ENCODE results near the gene CARS1.
A peak's percentile ranks its signal among the peaks of the same experiment; 100 is the strongest.

The CARS1 gene

DNA sequence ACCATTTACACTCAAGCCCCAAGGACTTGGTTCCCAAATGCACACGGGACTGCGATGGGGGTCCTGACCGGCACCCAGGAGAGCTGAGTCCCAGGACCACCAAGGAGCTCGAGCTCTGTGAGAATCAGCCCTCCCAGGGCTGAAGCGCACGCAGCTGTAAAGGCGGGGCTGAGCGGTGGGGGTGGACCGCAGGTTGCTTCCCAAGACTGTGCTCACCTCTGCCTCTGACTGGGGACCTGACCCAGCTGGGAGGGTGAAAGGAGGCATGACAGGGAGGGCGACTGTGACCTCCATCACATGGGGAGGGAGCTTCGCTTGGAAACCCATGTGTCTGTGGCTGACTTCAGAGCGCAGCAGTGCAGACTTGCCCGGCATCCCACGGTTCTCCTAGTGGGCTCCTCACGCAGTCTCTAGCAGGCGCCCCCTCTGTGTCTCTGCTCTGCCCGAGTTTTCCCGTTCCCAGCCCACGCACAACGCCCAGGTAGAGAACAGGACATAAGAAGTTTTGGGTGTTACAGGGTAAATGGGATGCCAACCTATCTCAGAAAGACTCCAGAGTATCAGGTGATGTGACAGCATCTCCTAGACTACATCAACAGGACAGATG, 49.7 kb downstream of the CARS1 start:
- DNase-seq, result no peak

DNA sequence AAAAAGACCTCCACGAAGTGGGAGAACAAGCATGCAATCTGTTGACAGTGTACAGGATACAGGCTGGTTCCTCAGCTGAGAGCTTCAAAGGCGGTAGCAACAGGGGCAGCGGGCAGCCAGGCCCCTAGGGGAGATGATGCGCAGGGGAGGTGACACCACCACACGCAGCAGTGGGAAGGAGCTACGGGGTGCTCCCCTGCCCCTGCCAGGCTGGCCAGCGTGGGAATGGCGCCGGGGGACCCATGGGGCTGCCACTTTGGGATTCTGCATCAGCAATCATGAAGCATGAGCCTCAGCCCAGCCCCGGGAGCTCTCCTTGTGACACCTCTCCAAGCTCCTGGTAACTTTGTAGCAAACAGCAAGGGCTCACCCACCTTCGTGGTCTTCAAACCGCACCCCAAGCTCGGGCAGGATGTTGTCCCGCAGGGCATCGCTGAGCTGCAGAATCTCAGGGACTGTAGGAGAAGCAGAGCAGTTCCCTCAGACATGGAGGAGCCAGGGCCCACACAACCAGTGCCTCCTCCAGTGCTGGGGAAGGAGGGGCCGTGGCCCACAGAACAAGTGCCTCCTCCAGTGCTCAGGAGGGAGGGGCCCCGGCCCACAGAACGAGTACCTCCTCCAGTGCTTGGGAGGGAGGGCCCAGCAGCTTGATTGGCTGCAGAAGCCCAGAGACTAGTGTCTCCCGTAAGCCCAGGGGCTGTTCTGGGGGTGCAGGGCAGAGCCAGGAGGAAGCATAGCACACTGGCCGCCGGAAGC, 50.5 kb downstream of the CARS1 start:
- DNase-seq, result no peak

DNA sequence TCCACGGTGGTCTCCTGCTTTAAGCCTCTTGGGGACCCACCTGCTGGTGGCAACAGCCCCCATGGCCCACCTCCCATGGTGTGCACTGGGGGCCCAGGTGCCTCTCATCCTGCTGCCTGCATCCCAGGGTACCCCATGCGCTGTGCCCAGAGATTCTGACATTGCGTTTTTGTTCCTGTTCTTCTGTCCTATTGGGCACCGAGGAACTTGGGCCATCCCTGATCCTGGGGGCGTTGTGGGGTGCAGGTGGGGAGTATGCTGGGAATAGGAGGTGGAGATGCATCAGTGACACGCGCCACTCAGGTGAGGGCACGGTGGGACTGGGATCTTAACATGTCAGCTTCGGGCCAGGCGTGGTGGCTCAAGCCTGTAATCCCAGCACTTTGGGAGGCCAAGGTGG, 52.7 kb downstream of the CARS1 start:
- no peak for DNase-seq

DNA sequence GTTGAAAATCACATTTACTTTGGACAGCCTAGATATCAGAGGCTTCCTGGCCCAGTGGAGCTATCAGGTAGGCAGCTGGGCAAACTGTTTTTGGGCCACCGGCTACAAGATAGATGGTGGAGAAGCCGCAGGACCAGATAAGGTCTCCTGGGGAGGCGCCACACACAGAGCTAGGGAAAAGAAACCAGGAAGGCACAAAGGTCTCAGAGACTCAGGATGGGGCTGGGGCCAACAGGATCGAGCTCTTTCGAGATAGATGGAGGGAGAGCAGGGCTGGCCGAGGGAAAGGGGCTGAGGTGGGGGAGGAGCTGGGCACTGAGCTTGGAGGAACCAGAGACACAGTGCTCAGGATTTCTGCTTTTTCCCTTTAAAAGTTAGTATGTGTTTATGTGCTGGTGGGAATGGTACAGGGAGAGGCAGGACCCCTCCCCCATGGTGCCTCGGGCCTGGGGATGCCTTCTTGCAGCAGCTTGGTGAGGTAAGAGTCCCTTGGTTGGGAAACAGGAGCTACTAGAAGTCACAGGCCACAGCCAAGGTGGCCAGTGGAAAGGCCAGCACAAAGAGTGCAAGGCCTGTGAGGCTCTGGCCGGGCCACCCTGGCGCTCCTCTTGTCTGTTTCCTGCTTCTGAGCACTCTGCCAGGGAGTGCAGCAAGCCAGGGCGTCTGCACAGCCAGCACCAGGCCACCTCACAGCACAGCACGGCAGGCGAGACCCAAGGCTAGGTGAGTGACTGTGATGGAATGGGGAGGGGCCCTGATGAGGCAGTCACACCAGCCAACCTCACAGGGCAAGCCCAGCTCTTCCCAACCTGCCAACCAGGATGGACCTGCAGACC, 53.6 kb downstream of the CARS1 start:
- DNase-seq, result no peak

DNA sequence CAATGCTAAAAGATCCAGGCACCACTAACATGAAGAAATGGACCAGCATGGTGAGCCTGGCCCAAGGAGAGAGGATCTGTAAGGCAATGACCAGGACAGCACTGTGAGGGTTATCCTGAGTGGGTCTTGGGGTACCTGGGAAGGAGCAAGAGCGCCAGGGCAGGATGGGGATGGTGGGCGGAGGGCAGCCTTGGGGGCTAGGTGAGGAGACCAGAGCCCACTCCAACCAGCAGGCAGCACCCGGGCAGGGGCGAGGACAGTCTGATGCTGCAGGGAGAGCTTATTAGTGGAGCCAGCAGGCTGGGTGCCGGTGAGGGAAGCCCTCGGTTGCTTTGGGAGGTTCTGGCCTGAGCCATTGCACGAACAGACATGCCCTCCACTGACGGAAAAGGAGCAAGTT, 54.4 kb downstream of the CARS1 start:
- DNase-seq, result no peak

DNA sequence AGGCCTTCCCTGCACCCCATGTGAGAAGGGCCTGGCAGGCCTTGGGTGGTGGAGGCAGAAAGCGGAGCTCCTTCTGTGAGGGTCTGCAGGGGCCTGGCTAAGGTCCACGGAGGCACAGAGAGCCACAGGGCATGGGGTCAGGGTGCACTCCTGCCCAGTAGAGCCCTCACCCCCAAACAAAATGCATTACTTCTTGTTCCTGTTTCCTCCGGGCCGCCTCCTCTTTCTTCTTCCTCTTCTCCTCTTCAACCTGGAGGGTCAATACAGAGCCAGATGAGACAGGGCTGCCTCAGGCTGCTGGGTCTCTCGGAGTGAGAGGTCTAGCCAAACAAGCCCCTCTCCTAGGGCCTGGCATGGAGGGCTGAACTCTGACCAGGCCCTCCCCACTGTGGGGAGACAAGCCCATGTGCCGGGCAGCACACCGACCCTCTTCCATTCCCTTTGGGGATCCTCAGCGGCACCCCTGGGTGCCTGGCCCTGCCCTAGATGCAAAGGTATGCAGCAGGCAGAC, 54.8 kb downstream of the CARS1 start:
- no peak for DNase-seq

DNA sequence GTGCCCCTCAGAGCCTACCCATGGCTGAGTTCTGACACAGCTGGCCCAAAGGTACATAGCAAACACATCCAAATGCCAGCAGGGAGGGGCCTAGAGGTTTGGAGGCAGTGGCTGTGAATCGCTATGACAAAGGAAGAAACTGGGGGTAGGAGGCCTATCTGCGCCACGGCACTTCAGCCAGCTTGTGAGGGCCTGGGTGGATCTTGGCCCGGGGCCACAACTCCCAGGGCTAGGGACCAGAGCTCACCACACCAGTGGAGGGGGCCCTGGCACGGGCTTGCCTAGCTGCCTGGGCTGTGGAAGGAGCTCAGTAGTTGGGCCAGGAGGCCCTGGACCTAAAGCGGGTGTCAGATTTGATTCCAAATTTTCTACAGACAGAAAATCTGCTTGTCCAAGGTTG, 55.7 kb downstream of the CARS1 start:
- DNase-seq, result no peak

DNA sequence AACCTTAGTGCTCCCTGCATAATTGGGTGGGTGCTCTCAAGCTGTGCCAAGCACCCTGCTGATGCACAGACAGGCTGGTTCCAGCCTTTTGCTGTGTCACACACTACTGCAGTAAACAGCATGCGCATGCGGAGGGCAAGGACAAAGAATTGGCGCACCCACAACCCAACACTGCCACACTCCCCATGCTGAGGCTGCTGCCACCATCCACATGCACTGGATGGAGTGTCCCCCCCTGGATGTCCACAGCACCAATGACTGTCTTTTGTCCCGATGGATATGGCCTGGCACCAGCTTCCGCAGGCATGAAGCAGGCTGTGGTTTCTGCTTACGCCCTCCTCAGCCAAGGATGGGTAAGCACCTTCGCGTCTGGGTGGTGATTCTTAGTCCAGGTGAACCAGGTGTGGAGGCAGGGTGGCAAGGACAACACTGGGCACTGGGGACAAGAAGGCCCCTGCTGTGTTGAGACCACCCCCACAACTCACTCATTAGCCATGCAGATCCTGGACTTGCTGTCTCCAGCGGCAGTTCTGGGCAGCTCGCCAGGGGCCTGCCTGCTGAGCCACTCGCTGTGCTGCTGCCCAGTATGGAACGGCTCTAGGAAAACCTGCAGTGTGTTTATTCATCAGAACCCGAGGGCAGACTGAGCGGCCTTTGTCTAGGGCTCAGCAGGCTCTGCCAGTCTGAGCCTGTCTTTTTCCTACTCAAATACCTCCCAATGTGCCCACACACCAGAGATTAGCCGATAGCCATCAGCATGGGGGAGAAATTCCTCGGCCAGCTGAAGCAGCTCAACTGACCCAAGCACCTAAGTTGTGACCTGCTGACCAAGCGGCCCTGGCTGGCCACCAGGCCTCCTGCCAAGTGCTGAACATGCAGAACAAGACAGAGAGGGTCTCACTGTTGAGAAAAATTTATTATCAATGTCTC, 56.9 kb downstream of the CARS1 start:
- peak; percentile 64 for DNase-seq

DNA sequence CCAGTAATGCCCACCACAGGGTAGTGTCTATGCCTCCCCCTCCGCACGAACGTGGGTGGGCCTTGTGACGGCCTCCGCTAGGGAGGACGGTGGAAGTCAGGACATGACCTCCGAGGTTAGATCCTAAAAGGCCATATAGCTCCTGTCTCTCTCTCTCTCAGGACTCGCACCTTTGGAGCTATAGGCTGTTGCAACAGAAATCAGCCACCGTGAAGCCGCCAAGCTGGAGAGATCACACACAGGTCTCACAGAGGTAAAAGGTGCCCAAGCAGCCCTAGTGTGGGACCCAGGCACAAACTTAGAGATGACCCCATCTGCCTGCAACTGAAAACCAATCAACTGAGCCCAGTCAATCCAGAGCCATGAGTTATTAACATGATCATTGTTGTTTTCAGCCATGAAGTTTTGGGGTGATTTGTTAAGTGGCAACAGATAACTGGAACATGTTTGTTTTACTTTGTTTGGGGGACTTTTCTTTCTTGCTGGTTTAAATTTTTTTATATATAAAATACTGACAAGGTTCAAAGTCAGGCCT, 57.7 kb downstream of the CARS1 start:
- no peak for DNase-seq

DNA sequence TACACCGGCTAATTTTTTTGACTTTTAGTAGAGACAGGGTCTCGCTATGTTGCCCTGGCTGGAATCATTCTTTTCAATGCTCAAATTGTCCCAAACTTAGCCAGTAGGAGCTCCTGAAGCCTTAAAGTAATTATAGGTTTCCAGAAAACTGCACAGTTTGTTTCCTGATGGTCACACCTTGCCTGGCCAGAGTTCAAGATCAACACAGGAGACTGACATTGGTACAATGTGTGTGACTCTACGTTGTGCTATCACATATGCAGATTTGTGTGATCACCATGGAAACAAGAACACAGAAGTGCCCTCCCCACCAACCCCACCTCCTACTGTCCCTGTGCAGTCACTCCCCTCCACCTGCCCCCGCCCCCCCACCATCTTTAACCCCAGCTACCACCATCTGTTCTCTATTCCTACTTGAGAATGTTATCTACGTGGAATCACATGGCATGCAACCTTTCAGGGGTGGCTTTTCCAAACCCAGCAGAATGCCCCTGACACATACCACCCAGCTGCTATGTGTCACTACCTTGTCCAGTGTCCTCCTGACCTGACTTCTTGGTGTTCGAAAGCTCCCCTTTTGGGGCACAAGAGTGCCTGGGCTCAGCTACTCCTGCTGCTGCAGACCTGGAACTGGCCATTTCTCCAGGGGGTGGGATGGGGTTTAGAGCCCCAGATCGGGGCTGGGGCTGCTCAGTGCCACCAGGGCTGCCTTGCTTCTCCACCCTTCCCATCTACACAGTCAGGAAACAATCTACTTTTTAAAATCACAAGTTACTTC, 59.0 kb downstream of the CARS1 start:
- DNase-seq, result no peak

DNA sequence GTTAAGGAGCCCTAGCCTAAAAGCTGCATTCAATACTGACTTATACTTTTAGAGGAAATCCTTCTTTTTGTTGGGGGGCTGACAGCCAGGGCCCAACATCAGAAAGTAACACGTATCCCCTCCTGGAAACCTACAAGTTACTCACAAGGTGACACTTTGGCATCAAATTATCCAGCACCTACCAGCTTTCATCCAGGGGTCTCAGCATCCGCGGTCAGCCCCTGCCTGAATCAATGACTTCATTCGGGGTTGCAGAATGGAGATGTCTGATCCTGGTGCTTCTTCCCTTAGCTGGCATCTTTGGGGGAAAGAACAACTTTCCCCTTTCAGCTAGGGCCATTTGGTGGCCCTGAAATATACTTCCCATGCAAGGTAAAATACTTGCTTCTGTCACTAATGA, 59.8 kb downstream of the CARS1 start:
- DNase-seq, result no peak

DNA sequence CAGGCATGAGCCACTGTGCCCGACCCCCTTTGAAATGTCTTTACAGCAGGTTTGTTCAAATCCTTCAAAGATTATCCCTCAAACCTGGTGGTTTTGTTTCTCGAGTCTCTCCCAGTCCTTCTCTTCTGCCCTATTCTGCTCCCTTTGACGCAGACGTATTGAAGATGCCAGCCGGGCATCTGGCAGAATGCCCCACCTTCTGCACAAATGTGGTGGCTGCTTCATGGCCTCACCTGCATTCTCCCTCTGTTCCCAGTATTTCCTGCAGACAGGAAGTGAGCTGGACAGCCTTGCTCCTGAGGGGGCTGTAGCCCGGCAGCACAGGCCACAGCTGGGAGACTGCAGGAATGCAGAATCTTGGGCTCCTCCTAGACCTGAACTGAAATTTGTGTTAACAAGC, 60.2 kb downstream of the CARS1 start:
- DNase-seq, result no peak

DNA sequence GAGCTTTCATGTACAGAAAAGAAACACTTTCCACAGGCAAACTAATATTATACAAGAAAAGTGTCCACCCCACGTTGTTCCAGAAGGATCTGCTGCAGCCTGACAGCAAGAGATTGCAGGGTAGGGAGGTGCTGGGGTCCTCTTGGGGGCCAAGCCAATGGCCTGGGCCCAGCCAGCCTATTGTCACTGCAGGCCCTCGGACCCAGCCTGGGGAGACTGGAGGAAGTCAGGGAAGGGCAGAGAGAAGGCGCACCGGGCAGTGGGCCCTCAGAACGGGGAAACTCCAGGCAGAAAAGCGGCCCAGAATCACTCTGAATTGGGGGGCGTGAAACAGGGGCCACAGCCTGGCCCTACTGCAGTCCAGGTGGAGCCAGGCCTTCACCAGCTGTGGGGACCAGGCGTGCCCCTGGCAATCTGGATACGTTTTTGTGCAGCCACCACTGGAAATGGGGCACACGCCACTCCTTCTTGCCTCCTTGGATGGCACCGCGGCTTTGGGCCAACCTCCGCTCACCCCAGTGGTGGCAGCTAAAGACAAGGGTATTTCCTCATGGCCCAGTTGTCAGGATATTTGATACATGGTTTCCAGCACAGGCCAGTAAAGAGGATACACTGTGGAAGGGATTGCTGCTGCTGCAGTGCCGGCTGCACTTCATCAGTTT, 61.2 kb downstream of the CARS1 start:
- DNase-seq, result no peak

DNA sequence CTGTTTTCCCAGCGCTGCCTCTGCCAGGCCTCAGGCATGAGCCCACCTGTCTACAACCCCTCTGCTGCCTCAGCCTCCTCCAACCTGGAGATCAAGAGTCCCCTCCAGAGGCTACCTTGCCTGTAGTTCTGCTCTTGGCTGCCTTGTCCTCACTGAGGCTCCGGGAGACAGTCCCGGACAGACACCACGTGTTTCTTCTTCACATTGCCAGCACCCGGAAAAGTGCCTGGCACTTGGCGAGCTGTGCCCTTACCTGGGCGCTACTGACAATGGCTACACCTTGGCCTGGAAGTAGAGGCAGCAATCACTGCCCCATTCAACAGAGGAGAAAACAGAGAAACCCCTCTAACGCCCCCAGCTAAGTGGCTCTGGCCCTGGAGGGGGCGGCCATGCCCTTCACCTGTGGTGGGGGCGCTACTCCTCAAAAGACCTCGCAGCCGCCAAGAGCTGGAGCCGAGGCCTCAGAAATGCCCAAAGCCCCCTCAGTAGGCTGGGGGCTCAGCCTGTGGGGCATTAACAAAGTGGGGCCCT, 62.1 kb downstream of the CARS1 start:
- DNase-seq, result no peak

DNA sequence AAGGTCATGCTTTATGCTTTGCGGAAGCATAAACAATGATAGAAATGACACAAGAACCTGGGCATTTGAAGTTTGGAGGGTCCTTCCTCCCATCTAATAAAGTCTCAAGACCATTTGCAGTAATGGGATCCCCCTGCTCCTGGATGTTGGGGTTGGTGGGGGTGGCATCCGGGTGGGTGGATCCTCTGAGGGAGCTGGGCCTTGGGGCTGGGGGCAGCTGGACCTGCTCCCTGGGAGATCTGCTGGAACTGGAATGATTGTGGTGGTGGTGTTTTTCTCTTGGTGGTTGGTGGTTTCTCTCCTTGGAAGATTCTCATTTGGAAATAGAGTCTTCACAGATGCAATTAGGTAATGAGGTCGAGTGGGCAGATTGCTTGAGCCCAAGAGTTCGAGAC, 62.9 kb downstream of the CARS1 start:
- DNase-seq, result no peak

DNA sequence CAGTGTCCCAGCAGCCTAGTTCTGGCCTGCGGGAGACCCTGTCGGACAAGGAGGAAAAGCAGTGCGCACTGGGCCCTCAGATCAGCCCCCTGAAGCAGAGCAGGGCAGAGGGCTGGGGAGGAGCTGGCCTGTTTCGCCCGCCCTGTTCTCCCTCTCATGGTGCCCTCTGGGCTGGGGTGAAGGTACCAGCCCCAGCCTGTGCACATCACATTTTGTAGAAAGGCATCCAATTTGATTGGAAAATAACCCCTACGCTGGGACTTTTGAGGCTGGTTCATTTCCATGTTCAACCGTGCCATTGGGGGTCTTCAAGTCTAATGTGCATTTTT, 64.3 kb downstream of the CARS1 start:
- no peak for DNase-seq

DNA sequence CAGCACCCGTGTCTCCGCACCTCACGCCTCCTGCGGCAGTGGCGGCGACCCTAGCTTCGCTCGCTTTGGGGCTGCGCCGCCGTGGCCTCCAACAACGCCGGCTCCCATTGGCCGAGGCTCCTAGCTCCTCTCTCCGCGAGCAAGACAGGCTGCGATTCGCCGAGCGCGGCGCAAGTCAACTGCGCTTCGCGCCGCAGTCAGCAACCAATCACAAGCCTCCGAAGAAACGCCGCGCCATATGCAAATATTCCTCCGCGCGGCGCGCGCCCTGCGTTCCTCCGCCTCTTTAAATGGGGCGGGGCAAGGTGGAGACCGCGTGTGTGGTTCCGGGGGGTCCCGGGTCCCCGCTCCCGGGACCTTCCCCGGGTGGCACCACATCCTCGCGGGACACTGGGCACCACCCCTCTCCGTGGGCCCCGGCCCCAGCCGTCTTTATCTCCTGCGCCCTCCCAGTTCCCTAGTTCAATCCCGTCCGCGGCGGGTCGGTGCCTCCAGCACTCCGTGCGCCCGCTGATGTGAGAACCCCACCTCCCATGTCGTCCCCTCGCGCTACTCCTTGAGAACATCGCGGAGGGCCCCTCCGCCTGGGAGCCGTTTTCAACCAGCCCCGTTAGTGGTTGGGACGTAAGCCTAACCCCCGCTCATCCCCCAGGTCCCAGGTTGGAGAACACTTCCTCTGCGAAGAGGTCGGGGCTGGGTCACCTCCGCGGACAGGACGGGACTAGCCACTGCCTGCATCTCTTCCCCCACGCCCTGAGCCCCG, 64.8 kb downstream of the CARS1 start, which contains the start of gene NAP1L4:
TSS of gene NAP1L4 (minus strand) at position 96 of the 763 bp plus-strand sequence. CDS start 13,109 bp downstream, outside the sequence.
- DNase-seq, result peak; percentile 95

DNA sequence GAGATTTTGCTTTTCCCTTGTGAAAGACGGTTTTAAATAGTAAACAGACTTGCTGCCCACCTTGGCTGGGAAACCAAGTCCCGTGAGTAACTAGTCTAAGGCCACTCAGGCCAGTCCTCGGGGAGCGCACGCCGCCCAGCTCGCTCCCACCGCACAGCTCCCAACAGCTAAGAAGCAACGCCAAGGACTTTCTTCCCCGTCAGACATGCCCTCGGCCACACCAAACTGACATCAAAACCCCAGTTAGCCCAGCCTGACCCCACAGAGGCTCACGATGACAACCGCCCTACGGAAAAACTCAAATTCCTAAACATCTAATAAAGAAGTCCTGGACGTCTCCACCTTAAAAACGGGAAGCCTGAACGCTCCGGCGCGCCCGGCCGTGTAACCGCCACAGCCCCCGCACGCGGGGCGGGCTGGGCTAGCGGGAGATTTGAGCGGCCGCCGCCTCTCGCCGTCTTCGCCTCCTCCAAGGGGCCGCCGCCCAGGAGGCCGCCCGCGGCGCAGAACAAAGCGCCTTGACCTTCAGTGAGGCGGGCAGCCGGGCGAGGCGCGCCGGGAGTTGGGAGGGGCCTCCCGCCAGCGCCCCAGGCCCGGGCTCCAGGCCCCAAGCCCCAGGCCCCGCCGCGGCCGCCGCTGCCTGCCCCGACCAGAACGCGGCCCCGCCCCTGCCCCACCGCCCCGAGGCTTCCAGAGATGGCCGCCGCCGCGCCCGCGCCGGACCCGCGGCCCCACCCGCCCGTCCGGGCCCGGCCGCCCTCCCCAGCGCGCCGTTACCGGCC, 65.6 kb downstream of the CARS1 start:
- DNase-seq, result peak; percentile 7
